CD4-positive, alpha-beta T cell treated with Interleukin-4 for 1 hour (primary cell): ENCODE measurements around the gene SETD1A.
A peak's percentile ranks its signal among the peaks of the same experiment; 100 is the strongest.
"Not testable (repeated sequence)": the region's sequence is repeated elsewhere in the genome, so short reads cannot be mapped to it uniquely, and the experiment has no call there.

Source experiments
- DNase-seq, 2 donors: peaks; one replicate each; pipeline ENCODE4 v3.0.0-alpha.2; 2020 to 2022

The SETD1A gene

DNA sequence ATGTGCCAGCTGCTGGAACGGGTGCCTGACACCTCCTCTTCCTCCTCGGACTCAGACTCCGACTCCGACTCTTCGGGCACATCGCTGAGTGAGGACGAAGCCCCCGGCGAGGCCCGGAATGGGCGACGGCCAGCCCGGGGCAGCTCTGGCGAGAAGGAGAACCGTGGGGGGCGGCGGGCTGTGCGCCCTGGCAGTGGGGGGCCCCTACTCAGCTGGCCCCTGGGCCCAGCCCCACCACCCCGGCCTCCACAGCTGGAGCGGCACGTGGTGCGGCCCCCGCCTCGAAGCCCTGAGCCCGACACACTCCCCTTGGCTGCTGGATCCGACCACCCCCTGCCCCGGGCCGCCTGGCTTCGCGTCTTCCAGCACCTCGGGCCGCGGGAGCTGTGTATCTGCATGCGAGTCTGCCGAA lies 27.4 kb upstream of the SETD1A start:
- no peak for DNase-seq

DNA sequence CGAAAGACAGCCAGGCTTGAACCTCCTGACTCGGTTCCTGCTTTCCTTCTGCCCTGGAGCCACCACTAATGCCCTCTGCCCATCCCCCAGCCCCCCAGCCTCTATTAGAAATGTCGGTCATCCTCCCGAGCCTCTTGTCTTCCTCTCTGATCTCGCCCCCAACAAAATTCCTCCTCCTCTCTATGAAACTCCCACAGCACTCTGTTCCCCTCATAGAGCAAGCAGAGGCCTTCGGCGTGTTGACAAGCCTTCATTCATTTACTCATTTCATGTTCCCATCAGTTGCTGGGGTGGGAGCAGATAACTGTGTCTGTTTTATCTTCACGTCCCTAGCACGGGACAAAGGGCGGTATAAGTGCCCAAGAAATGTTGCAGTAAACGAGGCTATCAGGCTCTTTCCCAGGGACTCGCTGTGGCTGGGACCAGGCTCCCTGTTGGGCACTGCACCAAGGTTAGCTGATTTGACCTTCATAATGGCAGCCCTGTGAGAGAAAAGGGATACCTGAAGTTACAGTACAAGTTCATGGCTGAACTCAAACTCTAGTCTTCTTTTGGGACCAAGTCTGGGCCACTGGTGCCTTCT lies 26.4 kb upstream of the SETD1A start:
- no peak for DNase-seq

DNA sequence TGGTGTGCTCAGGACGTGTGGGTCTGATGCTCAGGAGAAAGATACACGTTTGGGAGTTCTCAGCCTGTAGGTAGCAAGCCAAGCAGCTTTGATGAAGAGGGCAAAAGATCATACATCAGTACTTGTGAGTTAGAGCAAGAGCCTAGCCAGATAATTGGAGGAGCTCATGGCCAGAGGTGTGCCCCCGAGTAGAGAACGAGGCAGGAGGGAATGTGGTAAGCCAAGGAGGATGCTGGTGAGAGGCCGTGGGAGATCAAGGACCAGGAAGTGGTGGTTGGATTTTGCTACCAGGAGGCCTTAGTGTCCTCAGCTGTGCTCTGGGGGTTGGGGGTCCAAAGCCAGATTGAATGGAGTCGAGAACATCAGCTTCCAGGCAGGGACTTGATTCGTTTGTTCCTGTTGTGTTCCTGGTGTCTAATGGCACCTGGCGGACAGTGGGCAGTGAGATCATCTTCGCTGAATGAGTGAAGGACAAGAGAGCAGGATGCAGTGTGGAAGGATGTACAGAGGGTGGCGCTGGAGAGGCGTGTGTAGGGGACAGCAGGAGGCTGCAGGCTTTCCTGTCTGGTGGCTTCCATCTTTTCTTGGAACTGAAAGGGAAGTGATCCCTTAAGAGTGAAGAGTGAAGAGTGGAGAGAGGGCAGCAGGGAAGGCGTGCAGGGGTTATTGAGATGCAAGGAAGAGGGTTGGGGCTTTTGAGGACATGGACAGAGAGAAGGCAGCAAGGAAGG lies 22.6 kb upstream of the SETD1A start:
- DNase-seq = peak; percentile 36 to 48

DNA sequence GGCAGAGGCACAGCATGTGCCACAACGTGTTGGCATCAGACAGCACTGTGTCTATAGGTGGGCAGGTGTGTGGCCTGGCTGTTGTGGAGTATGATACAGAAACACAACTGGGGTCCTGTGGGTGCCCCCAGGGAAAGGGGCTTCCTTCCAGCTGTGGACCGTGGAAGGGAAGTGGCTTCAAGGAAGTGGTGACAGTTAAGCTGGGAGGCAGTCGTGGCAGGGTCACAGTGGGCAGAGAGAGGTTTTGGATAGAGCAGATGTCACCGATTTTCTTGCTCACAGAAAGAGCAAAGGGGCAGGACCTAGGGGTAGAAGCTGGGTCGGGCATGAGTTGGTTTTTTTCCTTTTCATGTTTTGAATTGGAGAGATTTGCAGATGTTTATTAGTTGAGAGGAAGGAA lies 19.9 kb upstream of the SETD1A start:
- DNase-seq = no peak

DNA sequence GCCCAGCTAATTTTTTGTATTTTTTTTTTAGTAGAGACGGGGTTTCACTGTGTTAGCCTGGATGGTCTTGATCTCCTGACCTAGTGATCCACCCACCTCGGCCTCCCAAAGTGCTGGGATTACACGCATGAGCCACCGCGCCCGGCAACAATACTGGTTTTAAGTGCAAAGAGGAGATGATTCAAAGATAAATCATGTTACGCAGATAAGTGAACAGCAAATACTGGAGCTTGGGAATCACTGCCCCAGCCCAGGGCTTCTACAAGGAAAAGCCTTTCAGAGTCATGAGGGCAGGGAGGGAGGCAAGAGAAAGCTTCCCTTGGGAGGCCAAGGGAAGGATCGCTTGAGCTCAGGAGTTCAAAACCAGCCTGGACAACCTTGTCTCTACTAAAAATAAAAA lies 18.0 kb upstream of the SETD1A start:
- DNase-seq = not testable (repeated sequence)

DNA sequence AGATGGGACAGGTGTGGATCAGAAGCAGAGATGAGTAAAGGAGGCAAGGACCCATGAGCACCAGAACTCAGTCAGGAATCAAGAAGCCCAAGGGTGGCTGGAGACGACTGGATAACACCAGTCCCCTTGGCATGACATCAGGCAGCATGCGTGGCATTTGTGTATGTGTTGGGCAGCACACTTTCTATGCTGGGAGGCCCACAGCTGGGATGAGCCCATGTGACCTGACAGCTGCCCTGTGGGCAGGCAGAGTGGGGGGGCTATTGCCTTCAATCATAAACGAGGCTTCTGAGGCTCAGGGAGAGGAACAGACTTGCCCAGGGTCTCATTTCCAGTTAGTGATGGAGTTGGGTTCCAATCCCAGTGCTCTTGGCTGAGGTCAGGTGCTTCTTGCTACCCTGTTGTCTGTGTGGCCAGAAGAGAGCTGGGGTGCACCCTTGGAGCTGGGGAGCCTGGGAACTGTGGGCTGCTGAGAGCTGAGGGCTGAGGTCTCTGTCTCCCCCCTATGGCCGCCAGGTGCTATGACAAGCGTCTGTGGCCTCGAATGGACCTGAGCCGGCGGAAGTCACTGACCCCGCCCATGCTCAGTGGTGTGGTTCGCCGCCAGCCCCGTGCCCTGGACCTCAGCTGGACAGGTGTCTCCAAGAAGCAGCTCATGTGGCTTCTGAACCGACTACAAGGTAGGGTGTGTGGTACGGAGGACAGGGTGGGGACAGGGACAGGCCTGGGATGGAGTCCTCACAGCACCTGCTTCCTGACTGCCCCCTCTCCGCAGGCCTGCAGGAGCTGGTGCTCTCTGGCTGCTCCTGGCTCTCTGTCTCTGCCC lies 15.7 kb upstream of the SETD1A start:
- DNase-seq = peak; percentile 75 to 80

DNA sequence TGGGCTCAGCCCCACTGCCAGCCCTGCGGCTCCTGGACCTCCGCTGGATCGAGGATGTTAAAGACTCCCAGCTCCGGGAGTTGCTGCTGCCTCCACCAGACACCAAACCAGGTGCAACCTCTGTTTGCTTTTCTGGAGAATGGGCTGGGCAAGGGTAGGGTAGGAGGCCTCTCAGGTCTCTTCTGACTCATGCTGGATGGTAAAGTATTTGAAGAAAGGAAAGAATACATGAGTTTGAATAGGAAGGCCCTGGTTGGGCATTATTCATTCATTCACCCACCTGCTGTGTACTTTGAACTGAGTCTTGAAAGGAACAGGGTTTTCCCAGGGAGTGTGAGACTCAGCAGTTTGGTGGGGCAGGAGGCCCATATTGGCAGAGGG lies 15.1 kb upstream of the SETD1A start:
- DNase-seq = no peak

DNA sequence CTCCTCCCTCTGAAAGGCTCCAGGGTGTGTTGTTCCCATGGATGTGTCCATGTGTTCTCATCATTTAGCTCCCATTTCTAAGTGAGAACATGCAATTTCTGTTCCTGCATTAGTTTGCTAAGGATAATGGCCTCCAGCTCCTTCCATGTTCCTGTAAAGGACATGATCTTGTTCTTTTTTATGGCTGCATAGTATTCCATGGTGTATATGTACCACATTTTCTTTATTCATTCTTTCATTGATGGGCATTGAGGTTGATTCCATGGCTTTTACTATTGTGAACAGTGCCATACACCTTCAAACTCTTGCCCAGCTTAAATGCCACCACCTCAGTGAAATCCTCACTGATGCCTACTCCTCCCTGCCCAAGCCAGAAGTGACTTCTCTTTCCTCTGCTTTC lies 13.2 kb upstream of the SETD1A start:
- DNase-seq = no peak

DNA sequence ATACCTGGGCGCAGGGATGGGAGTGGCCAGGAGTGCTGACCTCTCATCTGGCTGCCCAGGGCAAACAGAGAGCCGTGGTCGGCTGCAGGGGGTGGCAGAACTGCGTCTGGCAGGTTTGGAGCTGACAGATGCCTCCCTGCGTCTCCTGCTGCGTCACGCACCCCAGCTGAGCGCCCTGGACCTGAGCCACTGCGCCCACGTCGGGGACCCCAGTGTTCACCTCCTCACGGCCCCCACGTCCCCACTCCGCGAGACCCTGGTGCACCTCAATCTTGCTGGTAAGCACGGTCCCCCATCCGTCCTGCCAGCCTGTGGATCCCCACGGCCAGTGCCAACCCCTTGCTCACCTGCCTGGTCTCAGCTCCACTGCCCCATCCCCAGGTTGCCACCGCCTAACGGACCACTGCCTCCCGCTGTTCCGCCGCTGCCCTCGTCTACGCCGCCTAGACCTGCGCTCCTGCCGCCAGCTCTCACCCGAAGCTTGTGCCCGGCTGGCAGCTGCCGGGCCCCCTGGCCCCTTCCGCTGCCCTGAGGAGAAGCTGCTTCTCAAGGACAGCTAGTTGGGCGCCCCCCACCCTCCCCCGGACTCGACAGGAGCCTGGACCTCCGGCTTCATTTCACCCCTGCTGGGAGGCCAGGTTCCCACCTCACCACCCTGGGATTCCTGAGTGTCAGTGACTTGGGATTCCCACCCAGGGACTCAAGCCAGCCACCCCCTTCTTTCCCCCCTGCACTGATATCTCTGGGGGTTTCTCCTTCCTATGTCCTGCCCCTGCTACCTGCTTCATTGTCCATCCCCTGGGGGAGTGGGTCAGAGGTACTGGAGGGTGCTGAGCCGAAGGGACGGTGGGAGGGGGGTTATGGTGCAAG lies 10.6 kb upstream of the SETD1A start:
- no peak for DNase-seq

DNA sequence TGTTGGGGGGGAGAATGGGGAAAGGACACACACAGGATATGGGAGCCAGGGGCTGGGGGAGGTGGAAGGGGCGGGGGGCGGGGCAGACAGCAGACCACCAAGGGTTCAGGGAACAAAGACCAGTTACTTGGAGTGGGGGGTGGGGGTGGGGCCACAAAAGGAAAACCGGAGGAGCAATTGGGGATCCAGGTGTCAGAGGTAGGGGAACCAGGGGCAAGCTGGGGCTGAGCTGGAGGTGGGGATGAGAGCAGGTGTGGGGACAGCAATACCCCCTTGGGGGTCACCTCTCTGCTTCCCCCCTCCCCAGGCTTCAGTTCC lies 10.1 kb upstream of the SETD1A start:
- DNase-seq = no peak

DNA sequence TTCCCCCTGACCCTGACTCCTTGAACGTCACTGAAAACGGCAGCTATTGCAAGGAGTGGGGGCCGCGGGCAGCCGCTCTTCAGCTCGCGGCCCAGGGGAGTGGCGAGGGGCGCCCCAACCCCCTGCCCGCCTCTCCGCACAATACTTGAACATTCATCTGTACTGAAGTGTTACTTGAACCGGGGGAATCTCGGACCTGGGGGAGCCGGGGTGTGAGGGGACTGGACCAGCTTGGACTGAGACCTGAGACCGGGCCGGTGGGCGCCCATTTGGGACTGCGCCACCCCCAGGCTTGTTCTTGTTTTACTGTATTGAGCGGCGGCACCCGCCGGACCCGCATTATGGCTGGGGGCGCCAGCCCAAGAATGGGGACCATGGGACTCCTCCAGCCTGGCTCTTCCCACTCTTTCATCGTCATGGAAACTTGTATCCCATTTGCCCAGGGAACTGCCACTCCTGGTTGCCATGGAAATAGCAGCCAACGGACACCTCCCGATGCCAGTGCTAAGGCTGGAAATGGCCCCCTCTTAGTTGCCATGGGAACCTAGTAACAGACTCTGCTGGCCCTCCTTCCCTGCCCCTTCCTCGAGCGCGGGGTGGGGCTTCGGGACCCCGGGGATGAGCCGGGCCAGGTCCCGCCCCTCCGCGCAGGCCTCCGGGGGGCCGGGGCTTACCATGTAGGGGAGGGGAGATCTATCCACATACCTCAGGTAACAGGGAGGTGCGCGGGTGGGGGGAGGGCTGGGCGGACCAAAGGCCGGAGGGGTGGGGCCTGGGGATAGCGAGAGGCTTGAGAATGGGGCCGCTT lies 9.5 kb upstream of the SETD1A start:
- DNase-seq = peak; percentile 36 to 48

DNA sequence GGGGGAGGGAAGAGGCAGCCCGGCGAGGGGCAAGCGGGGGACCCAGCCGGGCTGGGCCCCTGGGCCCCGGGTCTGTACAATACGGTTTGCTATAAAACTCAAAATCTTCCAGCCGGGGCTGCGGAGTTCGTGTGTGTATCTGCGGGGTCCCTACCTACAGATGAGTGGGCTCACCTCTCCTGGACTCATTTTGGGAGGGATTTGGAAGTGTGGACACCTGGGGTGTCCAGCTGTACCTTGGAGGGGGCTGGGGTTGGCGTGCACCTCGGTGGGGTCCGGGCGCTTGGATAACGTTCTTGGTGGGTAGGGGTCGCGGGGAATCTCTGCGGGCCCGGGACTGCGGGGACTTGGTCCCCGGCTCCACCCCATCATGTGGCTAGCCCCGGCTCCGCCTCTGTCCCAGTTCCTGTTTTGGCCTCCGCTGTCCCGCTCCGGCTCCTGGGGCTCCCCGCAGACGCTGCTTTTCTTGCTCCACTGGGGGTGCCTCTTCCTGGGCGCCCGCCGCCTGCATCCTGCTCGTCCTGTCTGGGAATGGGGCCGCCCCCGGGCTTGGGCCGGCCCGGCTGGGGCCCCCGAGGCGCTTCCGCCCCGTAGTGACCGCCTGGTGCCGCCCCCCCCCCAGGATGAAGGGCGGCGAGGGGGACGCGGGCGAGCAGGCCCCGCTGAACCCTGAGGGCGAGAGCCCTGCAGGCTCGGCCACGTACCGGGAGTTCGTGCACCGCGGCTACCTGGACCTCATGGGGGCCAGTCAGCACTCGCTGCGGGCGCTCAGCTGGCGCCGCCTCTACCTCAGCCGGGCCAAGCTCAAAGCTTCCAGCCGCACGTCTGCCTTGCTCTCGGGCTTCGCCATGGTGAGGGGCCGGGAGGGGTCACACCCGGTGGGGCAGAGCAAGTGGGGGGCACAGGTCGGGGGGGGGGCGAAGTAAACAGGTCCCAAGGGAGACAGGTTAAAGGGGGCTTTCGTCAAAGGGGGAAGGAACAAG lies 8.6 kb upstream of the SETD1A start, which contains the start of gene ORAI3:
TSS of gene ORAI3 (plus strand) at position 402 of the 983 bp plus-strand sequence. CDS start at position 624, 222 bp downstream.
- DNase-seq = peak; percentile 42 to 65

DNA sequence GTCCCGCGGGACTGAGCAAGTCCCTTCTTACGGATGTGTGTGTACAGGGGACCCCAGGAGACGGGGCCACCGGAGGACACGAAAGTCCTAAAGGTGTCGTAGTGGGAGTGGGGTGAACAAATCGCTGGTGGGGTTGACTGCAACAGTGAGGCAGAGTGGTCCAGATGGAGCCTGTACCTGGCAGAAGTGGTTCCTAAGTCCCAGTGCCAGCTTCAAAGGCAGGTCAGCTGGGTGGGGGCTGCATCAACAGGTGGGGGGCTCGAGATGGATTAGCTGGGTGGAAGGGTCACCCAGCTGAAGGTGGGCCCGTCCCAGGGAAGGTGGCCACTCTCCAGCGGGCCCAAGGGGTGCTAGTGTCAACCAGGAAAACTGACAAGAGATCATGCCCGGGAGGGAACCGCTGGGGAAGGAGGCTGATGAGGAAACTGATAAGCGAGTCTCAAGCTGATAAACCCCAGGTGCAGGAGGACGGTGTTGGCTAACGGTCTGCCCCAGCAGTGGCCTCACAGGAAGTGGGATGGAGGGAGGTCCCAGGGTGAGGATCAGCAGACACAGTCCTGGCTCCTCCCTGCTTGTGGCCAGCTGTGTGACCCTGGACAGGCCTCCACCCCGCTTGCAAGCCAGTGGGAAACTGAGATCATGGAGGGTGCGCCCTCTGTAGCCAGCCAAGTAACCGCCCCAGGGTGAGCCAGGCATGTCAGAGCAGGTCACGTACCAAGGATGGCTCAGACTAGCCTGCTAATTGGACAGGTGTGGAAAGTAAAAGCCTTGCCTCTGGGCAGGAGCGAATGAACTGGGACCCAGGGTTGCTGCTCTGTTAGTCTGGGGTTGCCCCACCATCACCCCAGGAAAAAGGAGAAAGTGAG lies 7.7 kb upstream of the SETD1A start:
- DNase-seq = peak; percentile 33 to 48

DNA sequence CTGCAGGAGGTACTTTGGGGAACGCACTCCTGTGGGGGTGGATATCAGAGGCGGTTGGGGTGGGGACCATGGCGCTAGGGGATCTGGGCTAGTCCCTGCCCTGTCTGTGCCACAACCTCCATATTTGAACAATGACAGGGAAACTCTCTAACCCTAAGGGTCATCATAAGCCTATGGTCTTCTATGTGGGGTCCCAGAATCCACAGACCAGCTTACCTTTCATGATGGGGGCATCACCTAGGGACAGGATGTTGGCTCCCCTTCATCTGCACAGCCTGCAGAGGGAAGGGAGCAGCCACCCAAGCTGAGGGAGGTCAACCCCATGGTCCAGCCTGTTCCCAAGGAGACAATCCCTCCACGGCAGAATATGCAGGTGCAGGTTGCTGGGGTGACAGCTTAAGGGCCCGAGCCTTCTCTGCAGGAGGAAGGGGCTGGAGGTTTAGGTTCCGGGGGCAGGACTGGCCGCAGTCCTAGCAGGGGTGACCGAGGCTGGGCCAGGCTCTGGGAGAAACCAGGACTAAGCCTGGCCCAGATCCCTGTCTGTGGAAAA lies 7.0 kb upstream of the SETD1A start:
- DNase-seq = no peak

DNA sequence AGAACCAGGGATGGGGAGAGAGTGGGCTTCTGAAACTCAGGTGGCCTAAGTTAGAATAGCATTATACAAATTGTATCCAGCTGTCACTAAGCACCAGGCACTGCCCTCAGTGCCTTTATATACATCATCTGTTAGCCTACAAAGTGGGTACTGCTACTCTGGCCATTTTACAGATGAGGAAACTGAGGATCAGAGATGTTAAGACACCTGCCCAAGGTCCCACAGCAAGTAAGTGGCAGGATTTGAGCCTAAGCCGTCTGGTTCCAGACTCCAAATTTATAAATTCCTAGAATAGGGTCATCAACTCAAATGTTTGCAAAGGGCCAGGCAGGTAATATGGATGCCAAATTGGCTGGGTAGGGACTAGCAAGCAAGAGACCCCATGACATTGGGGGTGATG lies 6.4 kb upstream of the SETD1A start:
- DNase-seq = no peak

DNA sequence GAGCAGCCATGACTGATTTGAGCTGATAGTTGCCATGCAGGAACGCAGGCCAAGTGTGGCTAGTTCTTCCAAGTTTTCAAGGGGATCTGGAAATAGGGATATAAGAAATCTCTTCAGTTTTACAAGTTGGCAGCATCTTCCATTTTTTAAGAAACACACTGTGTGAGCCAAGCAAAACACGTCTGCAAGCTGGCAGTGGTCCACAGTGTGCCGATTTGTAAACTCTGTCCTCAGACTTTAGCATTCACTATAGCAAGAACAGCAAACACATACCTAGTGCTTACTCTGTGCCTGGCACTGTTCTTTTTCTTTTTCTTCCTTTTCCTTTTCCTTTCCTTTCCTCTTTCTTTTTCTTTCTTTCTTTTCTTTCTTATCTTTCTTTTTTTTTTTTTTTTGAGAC lies 5.8 kb upstream of the SETD1A start:
- no peak for DNase-seq

DNA sequence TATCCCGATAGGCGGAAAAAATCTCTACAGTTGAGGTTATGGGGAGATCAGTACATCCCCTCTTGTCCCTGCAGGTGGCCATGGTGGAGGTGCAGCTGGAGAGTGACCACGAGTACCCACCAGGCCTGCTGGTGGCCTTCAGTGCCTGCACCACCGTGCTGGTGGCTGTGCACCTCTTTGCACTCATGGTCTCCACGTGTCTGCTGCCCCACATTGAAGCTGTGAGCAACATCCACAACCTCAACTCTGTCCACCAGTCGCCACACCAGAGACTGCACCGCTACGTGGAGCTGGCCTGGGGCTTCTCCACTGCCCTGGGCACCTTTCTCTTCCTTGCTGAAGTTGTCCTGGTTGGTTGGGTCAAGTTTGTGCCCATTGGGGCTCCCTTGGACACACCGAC lies 4.4 kb upstream of the SETD1A start:
- DNase-seq = no peak

DNA sequence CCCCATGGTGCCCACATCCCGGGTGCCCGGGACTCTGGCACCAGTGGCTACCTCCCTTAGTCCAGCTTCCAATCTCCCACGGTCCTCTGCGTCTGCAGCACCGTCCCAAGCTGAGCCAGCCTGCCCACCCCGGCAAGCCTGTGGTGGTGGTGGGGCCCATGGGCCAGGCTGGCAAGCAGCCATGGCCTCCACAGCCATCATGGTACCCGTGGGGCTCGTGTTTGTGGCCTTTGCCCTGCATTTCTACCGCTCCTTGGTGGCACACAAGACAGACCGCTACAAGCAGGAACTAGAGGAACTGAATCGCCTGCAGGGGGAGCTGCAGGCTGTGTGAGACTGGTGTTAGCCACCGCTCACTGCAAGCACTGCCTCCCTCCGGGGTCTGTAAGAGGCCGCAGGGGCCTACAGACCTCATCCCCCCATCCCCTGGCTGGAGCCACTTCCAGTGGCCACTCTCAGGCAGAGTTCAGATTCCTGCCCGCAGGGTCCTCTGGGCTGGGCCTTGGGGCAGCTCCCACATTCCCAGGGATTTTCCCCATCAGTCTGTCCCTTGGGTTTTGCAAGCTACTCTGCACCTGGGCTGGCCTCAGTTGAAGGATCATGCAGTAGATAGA lies 3.9 kb upstream of the SETD1A start:
- DNase-seq = peak; percentile 67 to 71

DNA sequence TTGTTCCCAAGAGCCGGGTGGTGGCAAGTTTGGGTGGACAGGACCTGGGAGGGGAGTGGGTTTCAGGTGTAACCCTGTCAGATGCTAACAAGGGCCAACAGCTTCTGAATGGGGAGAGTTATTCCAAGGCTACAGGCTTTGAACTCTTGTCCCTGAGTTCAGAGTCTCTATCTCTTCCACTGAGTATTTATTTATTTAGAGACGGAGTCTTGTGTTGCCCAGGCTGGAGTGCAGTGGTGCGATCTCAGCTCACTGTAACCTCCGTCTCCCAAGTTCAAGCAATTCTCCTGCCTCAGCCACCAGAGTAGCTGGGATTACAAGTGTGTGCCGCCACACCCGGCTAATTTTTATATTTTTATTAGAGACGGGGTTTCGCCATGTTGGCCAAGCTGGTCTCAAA lies 2.6 kb upstream of the SETD1A start:
- DNase-seq = no peak
